HepG2 (cell line): ENCODE measurements around the gene NAB2. TPM values are rescaled to one million over a fixed set of nuclear protein-coding genes. Genes with fewer than 3 reads are reported as not detected.

Source experiments
- ATAC-seq: fragments of 200-7000 bp; cut with Tn5 transposase; 3 replicates; pipeline ENCODE4 v1.9.1; 2020; ENCODE audit warnings: mild to moderate bottlenecking, moderate library complexity
- BruUV-seq: library from RNA; stranded (reverse); fragments of 400-500 nt; replicated peaks from 2 replicates; lab custom pipeline; 2021; lab: Mats Ljungman, UMichigan
- CTCF ChIA-PET: fragments of 300-600 bp; formaldehyde crosslinking; extraction: SDS; loops from one replicate; lab custom pipeline; 2021; ENCODE audit warnings: low total read pairs, inconsistent platforms, low intra/inter-chr PET ratio; lab: Yijun Ruan, JAX
- POLR2A ChIA-PET: fragments of 350-600 bp; sonication (Branson Sonifier 250); formaldehyde crosslinking; loops from one replicate; lab custom pipeline; 2020; ENCODE audit warnings: antibody characterized with exemption, inconsistent platforms; lab: Yijun Ruan, JAX
- DNase-seq: peaks from one replicate; pipeline ENCODE4 v3.0.0-alpha.2; 2015; ENCODE audit warnings: low spot score
- FAIRE-seq: peaks from 3 replicates; lab custom pipeline; 2011; peaks lifted over from hg19 to GRCh38; lab: Jason Lieb, UNC
- H2AFZ ChIP-seq: one replicate; pipeline ENCODE4 v1.6.1; 2011; ENCODE audit warnings: low read length, inconsistent platforms
- H3K27ac ChIP-seq: fragments of 300-600 bp; 3 replicates; pipeline ENCODE4 v1.8.0; 2011; ENCODE audit warnings: mixed run types, mild to moderate bottlenecking, mixed read lengths, low read length, inconsistent platforms; ENCODE audit not compliant: insufficient read depth; ENCODE audit errors: extremely low read length
- H3K27me3 ChIP-seq, 2 experiments: fragments of 200-600 bp in 1 of 2; 2 replicates in 1 of 2; 3 replicates in 1 of 2; pipeline versions ENCODE4 v1.6.0 to v1.8.0; 2011; ENCODE audit warnings: low read length in 2 of 2, mild to moderate bottlenecking in 2 of 2, moderate library complexity in 2 of 2, inconsistent platforms in 1 of 2; ENCODE audit not compliant: insufficient read depth in 2 of 2, control insufficient read depth in 1 of 2
- H3K36me3 ChIP-seq, 2 experiments: fragments of 200-600 bp in 1 of 2; replicated peaks in 1 of 2; 2 replicates in 1 of 2; 3 replicates in 1 of 2; pipeline versions ENCODE4 v1.5.1 to v1.8.0; 2011; ENCODE audit warnings: low read length in 2 of 2, inconsistent platforms in 1 of 2; ENCODE audit not compliant: insufficient read depth in 2 of 2, control insufficient read depth in 1 of 2
- H3K4me1 ChIP-seq: 2 replicates; pipeline ENCODE4 v1.5.1; 2012; ENCODE audit warnings: low read length, inconsistent platforms; ENCODE audit not compliant: insufficient read depth
- H3K4me2 ChIP-seq: 2 replicates; pipeline ENCODE4 v1.6.0; 2011; ENCODE audit warnings: low read depth, low read length, inconsistent platforms
- H3K4me3 ChIP-seq, 3 experiments: fragments of 200-600 bp in 1 of 3; sonication (generic), shearing (Covaris generic) in 1 of 3; replicated peaks in 1 of 3; 2 replicates each; pipeline ENCODE4 v1.5.1; 2011 to 2016; ENCODE audit warnings: low read length in 3 of 3, inconsistent platforms in 2 of 3, low read depth in 2 of 3, mild to moderate bottlenecking in 2 of 3, control low read depth in 1 of 3, mixed read lengths in 1 of 3; ENCODE audit not compliant: insufficient read depth in 1 of 3
- H3K79me2 ChIP-seq: one replicate; pipeline ENCODE4 v1.6.1; 2011; ENCODE audit warnings: low read length, inconsistent platforms; ENCODE audit not compliant: insufficient read depth
- H3K9ac ChIP-seq: 2 replicates; pipeline ENCODE4 v1.6.0; 2011; ENCODE audit warnings: mild to moderate bottlenecking, low read depth, low read length, inconsistent platforms; ENCODE audit not compliant: insufficient read depth
- H3K9me3 ChIP-seq: 2 replicates; pipeline ENCODE4 v1.5.1; 2012; ENCODE audit warnings: mild to moderate bottlenecking, low read length
- H4K20me1 ChIP-seq: 2 replicates; pipeline ENCODE4 v1.6.0; 2011; ENCODE audit warnings: inconsistent platforms, mild to moderate bottlenecking, low read length, moderate library complexity; ENCODE audit not compliant: insufficient read depth
- CAMTA2 ChIP-seq: sonication (generic); formaldehyde crosslinking; IDR thresholded peaks from 2 replicates; pipeline ENCODE4 v1.4.0; 2020; ENCODE audit warnings: mild to moderate bottlenecking, missing genetic modification reagents, borderline replicate concordance
- GPBP1L1 ChIP-seq: sonication (generic); formaldehyde crosslinking; IDR thresholded peaks from 2 replicates; pipeline ENCODE4 v1.5.0; 2020; ENCODE audit warnings: mild to moderate bottlenecking, missing genetic modification reagents
- ZNF18 ChIP-seq: sonication (generic); formaldehyde crosslinking; IDR thresholded peaks from 2 replicates; pipeline ENCODE4 v1.8.0; 2022; ENCODE audit warnings: mild to moderate bottlenecking, missing genetic modification reagents; ENCODE audit not compliant: insufficient replicate concordance
- WGBS: methylation state at CpG from one replicate; pipeline ENCODE4 v1.1.6; 2017; ENCODE audit warnings: low lambda C conversion rate; 5-methylcytosine and 5-hydroxymethylcytosine counted together
- in situ Hi-C: cut with HindIII; loops from 2 replicates; pipeline ENCODE4 v1.10.0; 2017; ENCODE audit warnings: low pct_unique_long_range_greater_than_20kb; ENCODE audit not compliant: extremely low pct_ligation_motif_present
- intact Hi-C: fragments of 100-400 bp; cut with micrococcal nuclease; formaldehyde crosslinking; loops from one replicate; pipeline ENCODE4 v1.10.0; 2022; ENCODE audit not compliant: unreplicated experiment
- polyA plus RNA-seq, 8 experiments: library from polyadenylated mRNA; depleted of rRNA in 3 of 8; stranded (reverse) in 7 of 8; unstranded in 1 of 8; fragments of >200 nt; fragmentation: Illumina TruSeq in 4 of 8; extraction: Trizol in 4 of 8; gene quantifications; 2 replicates each; pipeline versions ENCODE4 v1.2.1 to v1.2.3, GENCODE V29; 2011 to 2016; ENCODE audit warnings: low read depth in 4 of 8, missing spikeins in 1 of 8, mixed read lengths in 1 of 8; ENCODE audit not compliant: insufficient read depth in 1 of 8
- total RNA-seq, 5 experiments: library from RNA; depleted of rRNA; stranded (reverse); fragments of >200 nt; fragmentation: Illumina TruSeq; extraction: Trizol; gene quantifications; 2 replicates each; pipeline ENCODE4 v1.2.3, GENCODE V29; 2016; ENCODE audit warnings: low read depth in 1 of 5

NAB2 gene
- total and polyA plus RNA-seq, 2 of the 13 experiments (the other 11 are each of a cell fraction or from before 2014, with no cell fraction given), result 11.7 to 12.9 TPM

GRCh38 chr12:57090490-57090889 is 1.6 kb downstream of the NAB2 start:
- Histone ChIP-seq H3K4me3 (peak overlapping the region; percentile 15 to 93 (median 38); a peak in 2 of 6 replicates), H3K27me3 (no peaks in the 10 kb centered on the region; a peak in 1 of 5 replicates), H3K9ac (peak overlapping the region; percentile 34; the same call in 1 of the 2 replicates), H3K79me2 (peaks cover 15% of the 10 kb centered on the region), H3K27ac (no peak overlapping the region), H4K20me1 (0 out of 2 replicates have a peak, but pooled peaks cover 6% of the 10 kb centered on the region), H3K36me3 (peaks cover 10 to 29% of the 10 kb centered on the region in 2 experiments; a peak in 4 of 5 replicates), H3K9me3 (no peaks in the 10 kb centered on the region), H3K4me2 (peak overlapping the region; percentile 81), H2AFZ (no peak overlapping the region), H3K4me1 (peaks cover 28% of the 10 kb centered on the region)
- no peak for ATAC-seq
- DNase-seq, result no peak
- in situ Hi-C loops (no loop called here), intact Hi-C loops (no loop called here)
- no peak for FAIRE-seq
- ChIA-PET CTCF (interaction anchor here (1.6 kb wide), 1 partner anchor 21 kb away, joined by 3 read pairs; no protein-coding TSS in a partner anchor), POLR2A (interaction anchor here (1.4 to 5.0 kb wide), 6 partner anchors 10 to 139 kb away, joined by 3 to 184 read pairs (median 42); partner anchors contain the start of genes LRP1, NEMP1, SHMT2 and STAT6)
- no TSS peak for BruUV-seq
- TF ChIP-seq CAMTA2 (CRISPR knock-in tag) (no peak), ZNF18 (no peak), GPBP1L1 (CRISPR knock-in tag) (no peak)
- WGBS, result 94% methylated on average over 6 of the region's 6 CpGs
